K562 (cell line): ENCODE data around the gene MPHOSPH8. TPM values are rescaled to one million over a fixed set of nuclear protein-coding genes. Genes with fewer than 3 reads are reported as not detected.

Source experiments
- ATAC-seq: fragments of 200-7000 bp; cut with Tn5 transposase; 3 replicates; pipeline ENCODE4 v1.9.1; 2020; ENCODE audit warnings: moderate library complexity
- BruUV-seq: library from RNA; stranded (reverse); fragments of 400-500 nt; replicated peaks from 2 replicates; lab custom pipeline; 2021; lab: Mats Ljungman, UMichigan
- CTCF ChIA-PET: fragments of 300-600 bp; formaldehyde crosslinking; extraction: SDS; loops from one replicate; lab custom pipeline; 2021; ENCODE audit warnings: low intra/inter-chr PET ratio; lab: Yijun Ruan, JAX
- POLR2A ChIA-PET: fragments of 300-600, 350-650 bp; sonication (Branson Sonifier 250); formaldehyde crosslinking; extraction: SDS; loops from one replicate; lab custom pipeline; 2021; ENCODE audit warnings: antibody characterized with exemption, inconsistent platforms; lab: Yijun Ruan, JAX
- DNase-seq, 4 experiments: peaks; one replicate each; pipeline versions ENCODE4 v3.0.0 to v3.0.0-alpha.2; 2011 to 2018; ENCODE audit warnings: low spot score in 3 of 4, mixed read lengths in 3 of 4; ENCODE audit errors: extremely low read depth in 1 of 4
- FAIRE-seq: peaks from 2 replicates; lab custom pipeline; 2011; peaks lifted over from hg19 to GRCh38; lab: Jason Lieb, UNC
- H2AFZ ChIP-seq: 2 replicates; pipeline ENCODE4 v1.6.0; 2011; ENCODE audit warnings: low read depth, low read length, control low read depth, inconsistent platforms
- H3K27ac ChIP-seq: fragments of 200-600 bp; 3 replicates; pipeline ENCODE4 v1.8.0; 2011; ENCODE audit warnings: low read depth, mild to moderate bottlenecking, control low read depth, inconsistent platforms, low read length, moderate library complexity, mixed read lengths; ENCODE audit errors: extremely low read depth
- H3K27me3 ChIP-seq, 2 experiments: fragments of 300-600 bp in 1 of 2; 2 replicates in 1 of 2; 3 replicates in 1 of 2; pipeline versions ENCODE4 v1.6.0 to v1.8.0; 2011; ENCODE audit warnings: inconsistent platforms in 2 of 2, low read length in 2 of 2, mild to moderate bottlenecking in 1 of 2, mixed read lengths in 1 of 2, moderate library complexity in 1 of 2; ENCODE audit not compliant: control insufficient read depth in 2 of 2, insufficient read depth in 2 of 2
- H3K36me3 ChIP-seq: fragments of 300-600 bp; 3 replicates; pipeline ENCODE4 v1.8.0; 2011; ENCODE audit warnings: mild to moderate bottlenecking, low read length, inconsistent platforms; ENCODE audit not compliant: control insufficient read depth, insufficient read depth
- H3K4me1 ChIP-seq, 2 experiments: fragments of 200-600 bp in 1 of 2; replicated peaks in 1 of 2; 2 replicates in 1 of 2; 3 replicates in 1 of 2; pipeline versions ENCODE4 v1.5.1 to v1.8.0; 2011; ENCODE audit warnings: inconsistent platforms in 2 of 2, low read length in 2 of 2, mild to moderate bottlenecking in 1 of 2, mixed read lengths in 1 of 2, moderate library complexity in 1 of 2; ENCODE audit not compliant: control insufficient read depth in 2 of 2, insufficient read depth in 2 of 2
- H3K4me2 ChIP-seq: 2 replicates; pipeline ENCODE4 v1.6.1; 2011; ENCODE audit warnings: low read length, control low read depth, inconsistent platforms, mixed read lengths; ENCODE audit not compliant: insufficient read depth
- H3K4me3 ChIP-seq: fragments of 200-600 bp; sonication (generic), shearing (Covaris generic); 2 replicates; pipeline ENCODE4 v1.5.1; 2016; ENCODE audit warnings: control low read depth, inconsistent platforms
- H3K79me2 ChIP-seq: fragments of 200-600 bp; 3 replicates; pipeline ENCODE4 v1.8.0; 2011; ENCODE audit warnings: low read length, inconsistent platforms; ENCODE audit not compliant: control insufficient read depth, insufficient read depth
- H3K9ac ChIP-seq, 2 experiments: 2 replicates each; pipeline versions ENCODE4 v1.6.0 to v1.6.1; 2011; ENCODE audit warnings: low read depth in 2 of 2, low read length in 2 of 2, control low read depth in 1 of 2, inconsistent platforms in 1 of 2, mild to moderate bottlenecking in 1 of 2, mixed read lengths in 1 of 2; ENCODE audit not compliant: insufficient read depth in 1 of 2
- H3K9me1 ChIP-seq: one replicate; pipeline ENCODE4 v1.6.0; 2011; ENCODE audit warnings: inconsistent platforms, mild to moderate bottlenecking, low read length, moderate library complexity; ENCODE audit not compliant: control insufficient read depth, insufficient read depth
- H3K9me3 ChIP-seq: replicated peaks from 2 replicates; pipeline ENCODE4 v1.5.1; 2011; ENCODE audit warnings: low read depth, low read length, inconsistent platforms; ENCODE audit not compliant: control insufficient read depth, insufficient read depth
- H4K20me1 ChIP-seq: replicated peaks from 2 replicates; pipeline ENCODE4 v1.6.1; 2011; ENCODE audit warnings: low read length, inconsistent platforms, mixed read lengths; ENCODE audit not compliant: control insufficient read depth, insufficient read depth
- ETV1 ChIP-seq: fragments of 450-650 bp; conservative IDR thresholded peaks from 2 replicates; pipeline ENCODE4 v1.6.1; 2016; ENCODE audit warnings: missing genetic modification characterization, control low read depth, low read depth, missing compliant biosample characterization
- FOXA3 ChIP-seq, 2 experiments: fragments of 450-650 bp in 1 of 2; sonication (generic) in 1 of 2; formaldehyde crosslinking; IDR thresholded peaks in 1 of 2; conservative IDR thresholded peaks in 1 of 2; 2 replicates each; pipeline versions ENCODE4 v1.4.0 to v1.8.0; 2020 to 2022; ENCODE audit warnings: mild to moderate bottlenecking in 2 of 2, missing genetic modification reagents in 1 of 2
- STAT5B ChIP-seq: fragments of 250-450 bp; sonication (Bioruptor Pico); IDR thresholded peaks from 2 replicates; pipeline ENCODE4 v1.8.0; 2021; ENCODE audit warnings: mild to moderate bottlenecking, inconsistent platforms
- WGBS: fragments of 100-300 bp; shearing (Covaris generic); methylation state at CpG from one replicate; pipeline ENCODE4 v1.1.6; 2016; ENCODE audit warnings: low coverage, mixed read lengths; ENCODE audit not compliant: insufficient coverage; ENCODE audit errors: missing lambda C conversion rate; 5-methylcytosine and 5-hydroxymethylcytosine counted together
- in situ Hi-C: fragments of 300-500 bp; cut with MboI; formaldehyde crosslinking; loops from 4 replicates; pipeline ENCODE4 v1.15.0; 2018; ENCODE audit warnings: inconsistent platforms, mixed read lengths
- intact Hi-C: fragments of 100-400 bp; cut with micrococcal nuclease; formaldehyde crosslinking; loops from 2 replicates; pipeline ENCODE4 v1.14.2; 2022
- polyA plus RNA-seq, 8 experiments: library from polyadenylated mRNA; depleted of rRNA in 4 of 8; stranded (reverse) in 5 of 8; unstranded in 3 of 8; fragments of >200 nt; fragmentation: Nextera tagmentation in 2 of 8; fragmentation: Illumina TruSeq in 1 of 8; extraction: Ambion mirVana in 2 of 8; extraction: Trizol in 1 of 8; gene quantifications; 2 replicates each; pipeline versions ENCODE4 v1.2.1 to v1.2.3, GENCODE V29; 2011 to 2014; ENCODE audit warnings: inconsistent platforms in 1 of 8, missing spikeins in 1 of 8
- total RNA-seq, 7 experiments: library from RNA; depleted of rRNA in 6 of 7; stranded (reverse); fragments of >200 nt in 6 of 7; fragmentation: Illumina TruSeq in 2 of 7; extraction: Trizol in 2 of 7; gene quantifications; 2 replicates each; pipeline versions ENCODE4 v1.2.1 to v1.2.3, GENCODE V29; 2011 to 2021; ENCODE audit warnings: low replicate concordance in 1 of 7
- TF ChIP-seq, protein P1 (sequence below): sonication (generic); formaldehyde crosslinking; IDR thresholded peaks from 2 replicates; pipeline ENCODE4 v1.8.1; 2023; ENCODE audit warnings: mild to moderate bottlenecking, missing genetic modification reagents
- TF ChIP-seq, protein P2 (sequence below): fragments of 250-450 bp; sonication (Bioruptor Pico); IDR thresholded peaks from 2 replicates; pipeline ENCODE4 v1.5.0; 2021
- TF ChIP-seq, protein P3 (sequence below): sonication (generic); formaldehyde crosslinking; IDR thresholded peaks from 2 replicates; pipeline ENCODE4 v1.8.0; 2023; ENCODE audit warnings: mild to moderate bottlenecking, missing genetic modification reagents
- TF ChIP-seq, protein P4 (sequence below): fragments of 250-450 bp; sonication (Bioruptor Pico); IDR thresholded peaks from 2 replicates; pipeline ENCODE4 v1.8.0; 2022; ENCODE audit warnings: moderate library complexity, mild to moderate bottlenecking, inconsistent platforms
- TF ChIP-seq, protein P5 (sequence below): fragments of 450-650 bp; IDR thresholded peaks from 2 replicates; pipeline ENCODE4 v1.6.1; 2016; ENCODE audit warnings: low read depth, mild to moderate bottlenecking, moderate library complexity
- TF ChIP-seq, protein P6 (sequence below): IDR thresholded peaks from 3 replicates; pipeline ENCODE4 v1.6.1; 2011; ENCODE audit warnings: borderline replicate concordance, mild to moderate bottlenecking, moderate library complexity; ENCODE audit not compliant: insufficient read length; ENCODE audit errors: extremely low read depth

MPHOSPH8 gene
- total and polyA plus RNA-seq, 9 of the 15 experiments (the other 6 are each of a cell fraction or from before 2014, with no cell fraction given), result 10.3 to 24.8 (median 16.6) TPM

DNA sequence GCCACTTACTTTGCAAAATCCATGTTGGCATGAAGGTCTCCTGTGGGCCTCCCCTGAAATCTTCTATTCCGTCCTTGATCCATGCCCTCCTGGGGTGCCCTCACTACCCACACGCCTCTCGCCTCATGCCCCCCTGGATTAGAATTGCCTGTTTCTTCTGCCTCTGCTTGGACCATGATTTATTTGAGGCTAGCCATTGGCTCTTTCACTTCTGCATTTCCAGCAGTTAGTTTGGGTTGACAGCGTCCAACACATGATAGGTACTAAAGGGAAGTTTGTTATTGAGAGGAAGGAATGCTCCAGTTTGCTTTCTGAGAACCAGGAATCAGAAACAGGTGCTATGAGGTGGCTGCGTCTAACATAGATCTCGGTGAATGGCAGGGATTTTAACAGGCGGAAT, 41.6 kb upstream of the MPHOSPH8 start:
- CTCF ChIA-PET, result no interaction called here
- TF ChIP-seq, protein P1, sequence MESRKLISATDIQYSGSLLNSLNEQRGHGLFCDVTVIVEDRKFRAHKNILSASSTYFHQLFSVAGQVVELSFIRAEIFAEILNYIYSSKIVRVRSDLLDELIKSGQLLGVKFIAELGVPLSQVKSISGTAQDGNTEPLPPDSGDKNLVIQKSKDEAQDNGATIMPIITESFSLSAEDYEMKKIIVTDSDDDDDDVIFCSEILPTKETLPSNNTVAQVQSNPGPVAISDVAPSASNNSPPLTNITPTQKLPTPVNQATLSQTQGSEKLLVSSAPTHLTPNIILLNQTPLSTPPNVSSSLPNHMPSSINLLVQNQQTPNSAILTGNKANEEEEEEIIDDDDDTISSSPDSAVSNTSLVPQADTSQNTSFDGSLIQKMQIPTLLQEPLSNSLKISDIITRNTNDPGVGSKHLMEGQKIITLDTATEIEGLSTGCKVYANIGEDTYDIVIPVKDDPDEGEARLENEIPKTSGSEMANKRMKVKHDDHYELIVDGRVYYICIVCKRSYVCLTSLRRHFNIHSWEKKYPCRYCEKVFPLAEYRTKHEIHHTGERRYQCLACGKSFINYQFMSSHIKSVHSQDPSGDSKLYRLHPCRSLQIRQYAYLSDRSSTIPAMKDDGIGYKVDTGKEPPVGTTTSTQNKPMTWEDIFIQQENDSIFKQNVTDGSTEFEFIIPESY (CRISPR knock-in tag), result no peak
- TF ChIP-seq, protein P2, sequence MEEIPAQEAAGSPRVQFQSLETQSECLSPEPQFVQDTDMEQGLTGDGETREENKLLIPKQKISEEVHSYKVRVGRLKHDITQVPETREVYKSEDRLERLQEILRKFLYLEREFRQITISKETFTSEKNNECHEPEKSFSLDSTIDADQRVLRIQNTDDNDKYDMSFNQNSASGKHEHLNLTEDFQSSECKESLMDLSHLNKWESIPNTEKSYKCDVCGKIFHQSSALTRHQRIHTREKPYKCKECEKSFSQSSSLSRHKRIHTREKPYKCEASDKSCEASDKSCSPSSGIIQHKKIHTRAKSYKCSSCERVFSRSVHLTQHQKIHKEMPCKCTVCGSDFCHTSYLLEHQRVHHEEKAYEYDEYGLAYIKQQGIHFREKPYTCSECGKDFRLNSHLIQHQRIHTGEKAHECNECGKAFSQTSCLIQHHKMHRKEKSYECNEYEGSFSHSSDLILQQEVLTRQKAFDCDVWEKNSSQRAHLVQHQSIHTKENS (CRISPR knock-in tag), result no peak
- TF ChIP-seq FOXA3 (CRISPR knock-in tag; conservative IDR thresholded peaks at IDR 0.05 in 1 of 2, IDR thresholded peaks at IDR 0.05 in 1 of 2) (no peak), STAT5B (no peak), ETV1 (tag) (no peak)
- TF ChIP-seq, protein P3, sequence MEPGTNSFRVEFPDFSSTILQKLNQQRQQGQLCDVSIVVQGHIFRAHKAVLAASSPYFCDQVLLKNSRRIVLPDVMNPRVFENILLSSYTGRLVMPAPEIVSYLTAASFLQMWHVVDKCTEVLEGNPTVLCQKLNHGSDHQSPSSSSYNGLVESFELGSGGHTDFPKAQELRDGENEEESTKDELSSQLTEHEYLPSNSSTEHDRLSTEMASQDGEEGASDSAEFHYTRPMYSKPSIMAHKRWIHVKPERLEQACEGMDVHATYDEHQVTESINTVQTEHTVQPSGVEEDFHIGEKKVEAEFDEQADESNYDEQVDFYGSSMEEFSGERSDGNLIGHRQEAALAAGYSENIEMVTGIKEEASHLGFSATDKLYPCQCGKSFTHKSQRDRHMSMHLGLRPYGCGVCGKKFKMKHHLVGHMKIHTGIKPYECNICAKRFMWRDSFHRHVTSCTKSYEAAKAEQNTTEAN (CRISPR knock-in tag), result no peak
- TF ChIP-seq, protein P4, sequence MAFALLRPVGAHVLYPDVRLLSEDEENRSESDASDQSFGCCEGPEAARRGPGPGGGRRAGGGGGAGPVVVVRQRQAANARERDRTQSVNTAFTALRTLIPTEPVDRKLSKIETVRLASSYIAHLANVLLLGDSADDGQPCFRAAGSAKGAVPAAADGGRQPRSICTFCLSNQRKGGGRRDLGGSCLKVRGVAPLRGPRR (CRISPR knock-in tag), result no peak
- TF ChIP-seq, protein P5, sequence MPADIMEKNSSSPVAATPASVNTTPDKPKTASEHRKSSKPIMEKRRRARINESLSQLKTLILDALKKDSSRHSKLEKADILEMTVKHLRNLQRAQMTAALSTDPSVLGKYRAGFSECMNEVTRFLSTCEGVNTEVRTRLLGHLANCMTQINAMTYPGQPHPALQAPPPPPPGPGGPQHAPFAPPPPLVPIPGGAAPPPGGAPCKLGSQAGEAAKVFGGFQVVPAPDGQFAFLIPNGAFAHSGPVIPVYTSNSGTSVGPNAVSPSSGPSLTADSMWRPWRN, result no peak
- TF ChIP-seq, protein P6, sequence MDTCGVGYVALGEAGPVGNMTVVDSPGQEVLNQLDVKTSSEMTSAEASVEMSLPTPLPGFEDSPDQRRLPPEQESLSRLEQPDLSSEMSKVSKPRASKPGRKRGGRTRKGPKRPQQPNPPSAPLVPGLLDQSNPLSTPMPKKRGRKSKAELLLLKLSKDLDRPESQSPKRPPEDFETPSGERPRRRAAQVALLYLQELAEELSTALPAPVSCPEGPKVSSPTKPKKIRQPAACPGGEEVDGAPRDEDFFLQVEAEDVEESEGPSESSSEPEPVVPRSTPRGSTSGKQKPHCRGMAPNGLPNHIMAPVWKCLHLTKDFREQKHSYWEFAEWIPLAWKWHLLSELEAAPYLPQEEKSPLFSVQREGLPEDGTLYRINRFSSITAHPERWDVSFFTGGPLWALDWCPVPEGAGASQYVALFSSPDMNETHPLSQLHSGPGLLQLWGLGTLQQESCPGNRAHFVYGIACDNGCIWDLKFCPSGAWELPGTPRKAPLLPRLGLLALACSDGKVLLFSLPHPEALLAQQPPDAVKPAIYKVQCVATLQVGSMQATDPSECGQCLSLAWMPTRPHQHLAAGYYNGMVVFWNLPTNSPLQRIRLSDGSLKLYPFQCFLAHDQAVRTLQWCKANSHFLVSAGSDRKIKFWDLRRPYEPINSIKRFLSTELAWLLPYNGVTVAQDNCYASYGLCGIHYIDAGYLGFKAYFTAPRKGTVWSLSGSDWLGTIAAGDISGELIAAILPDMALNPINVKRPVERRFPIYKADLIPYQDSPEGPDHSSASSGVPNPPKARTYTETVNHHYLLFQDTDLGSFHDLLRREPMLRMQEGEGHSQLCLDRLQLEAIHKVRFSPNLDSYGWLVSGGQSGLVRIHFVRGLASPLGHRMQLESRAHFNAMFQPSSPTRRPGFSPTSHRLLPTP, result no peak

More for the DNA sequence above, 41.6 kb upstream of the MPHOSPH8 start:
- DNase-seq (no peak), FAIRE-seq (no peak), ATAC-seq (no peak)
- no peak overlapping the region for H3K4me3 ChIP-seq
- H2AFZ ChIP-seq, result no peak overlapping the region
- BruUV-seq, result no TSS peak
- H3K4me2 ChIP-seq, result no peak overlapping the region
- WGBS, result 36% methylated on average over 4 of the region's 7 CpGs
- H3K9me3 ChIP-seq, result no peaks in the 10 kb centered on the region; the same call in 1 of the 2 replicates
- H3K27ac ChIP-seq, result no peak overlapping the region
- peaks cover under 1 to 4% of the 10 kb centered on the region in 2 experiments; a peak in 3 of 5 replicates for H3K4me1 ChIP-seq
- H3K36me3 ChIP-seq, result no peaks in the 10 kb centered on the region
- no peaks in the 10 kb centered on the region for H3K79me2 ChIP-seq
- H3K9ac ChIP-seq, result no peak overlapping the region
- in situ Hi-C loops, result no loop called here
- no peaks in the 10 kb centered on the region for H4K20me1 ChIP-seq
- intact Hi-C loops, result no loop called here
- POLR2A ChIA-PET, result no interaction called here
- H3K9me1 ChIP-seq, result no peaks in the 10 kb centered on the region
- no peaks in the 10 kb centered on the region for H3K27me3 ChIP-seq
